ENCODE data around the gene ZNF777.
"Not testable (repeated sequence)": the region's sequence is repeated elsewhere in the genome, so short reads cannot be mapped to it uniquely, and the experiment has no call there.

Gene ZNF777

GRCh38 chr7:149494738-149495368 is 34.0 kb upstream of the ZNF777 start:
- DNase-seq (ENCODE audit: low spot score): no peak
- Histone ChIP-seq H4K8ac (ENCODE audit: low read depth, low read length) (no peak overlapping the region), H3K4me1 (ENCODE audit: control insufficient read depth in 2 of 2, insufficient read depth in 1 of 2, low read depth in 1 of 2, low read length in 2 of 2) (peaks cover 4 to 6% of the 10 kb centered on the region in 2 donors), H3K4me2 (ENCODE audit: insufficient read depth, low read length, poor library complexity, severe bottlenecking) (no peak overlapping the region), H3K9ac (ENCODE audit: low read depth, low read length, poor library complexity) (no peak overlapping the region), H2BK12ac (ENCODE audit: low read length) (no peak overlapping the region), H3K9me3 (replicated peaks in 1 of 2; ENCODE audit: control insufficient read depth in 2 of 2, insufficient read depth in 1 of 2, low read depth in 1 of 2, low read length in 2 of 2) (no peaks in the 10 kb centered on the region), H3K4me3 (ENCODE audit: low read length in 2 of 2) (no peak overlapping the region), H3K36me3 (replicated peaks in 1 of 2; ENCODE audit: control insufficient read depth in 2 of 2, insufficient read depth in 2 of 2, low read length in 2 of 2) (peaks cover 32 to 58% of the 10 kb centered on the region in 2 donors), H3K27me3 (ENCODE audit: control insufficient read depth in 3 of 3, insufficient read depth in 3 of 3, low read depth in 1 of 3, low read length in 3 of 3) (peaks cover 0 to 19% (median 4%) of the 10 kb centered on the region in 3 experiments), H3K14ac (ENCODE audit: low read length) (no peak overlapping the region), H3K27ac (replicated peaks; ENCODE audit: low read length) (no peak overlapping the region), H3K18ac (ENCODE audit: low read length) (no peak overlapping the region), H2BK120ac (ENCODE audit: low read depth, low read length) (no peak overlapping the region), H3K79me1 (ENCODE audit: low read depth, low read length) (peaks cover 10% of the 10 kb centered on the region), H2BK5ac (ENCODE audit: low read length) (no peak overlapping the region), H2AK5ac (ENCODE audit: low read depth, low read length) (no peak overlapping the region), H3K23ac (ENCODE audit: low read depth, low read length, poor library complexity) (no peak overlapping the region), H3K4ac (ENCODE audit: low read length) (no peak overlapping the region), H4K91ac (ENCODE audit: low read depth, low read length, poor library complexity) (no peak overlapping the region), H2AFZ (ENCODE audit: low read length) (no peak overlapping the region), H2BK15ac (ENCODE audit: low read length) (no peak overlapping the region)
- no CpG with 5 or more reads among the region's 6 CpGs for WGBS, 2 donors (ENCODE audit: extremely low coverage in 2 of 2, insufficient read length in 2 of 2, insufficient replicate concordance in 1 of 2)

- H2BK15ac ChIP-seq (ENCODE audit: low read length); H3K9ac ChIP-seq (ENCODE audit: low read depth, low read length, poor library complexity); DNase-seq (ENCODE audit: low spot score); H3K18ac ChIP-seq (ENCODE audit: low read length); H3K9me3 ChIP-seq (replicated peaks in 1 of 2; ENCODE audit: control insufficient read depth in 2 of 2, insufficient read depth in 1 of 2, low read depth in 1 of 2, low read length in 2 of 2); H3K23ac ChIP-seq (ENCODE audit: low read depth, low read length, poor library complexity); H3K4me2 ChIP-seq (ENCODE audit: insufficient read depth, low read length, poor library complexity, severe bottlenecking); H3K4ac ChIP-seq (ENCODE audit: low read length); H2BK120ac ChIP-seq (ENCODE audit: low read depth, low read length); H2BK12ac ChIP-seq (ENCODE audit: low read length); H3K4me3 ChIP-seq (ENCODE audit: low read length in 2 of 2); H3K4me1 ChIP-seq (ENCODE audit: control insufficient read depth in 2 of 2, insufficient read depth in 1 of 2, low read depth in 1 of 2, low read length in 2 of 2); H2AK5ac ChIP-seq (ENCODE audit: low read depth, low read length); H3K79me1 ChIP-seq (ENCODE audit: low read depth, low read length); H2BK5ac ChIP-seq (ENCODE audit: low read length); H3K27ac ChIP-seq (replicated peaks; ENCODE audit: low read length); H4K91ac ChIP-seq (ENCODE audit: low read depth, low read length, poor library complexity); H4K8ac ChIP-seq (ENCODE audit: low read depth, low read length); H2AFZ ChIP-seq (ENCODE audit: low read length); H3K14ac ChIP-seq (ENCODE audit: low read length): not testable (repeated sequence)
- WGBS, 2 donors (ENCODE audit: extremely low coverage in 2 of 2, insufficient read length in 2 of 2, insufficient replicate concordance in 1 of 2): no CpG with 5 or more reads among the region's 20 CpGs
- H3K36me3 ChIP-seq (replicated peaks in 1 of 2; ENCODE audit: control insufficient read depth in 2 of 2, insufficient read depth in 2 of 2, low read length in 2 of 2): peaks cover 36 to 67% of the 10 kb centered on the region in 2 donors
- peaks cover 0 to 11% (median 0%) of the 10 kb centered on the region in 3 experiments for H3K27me3 ChIP-seq (ENCODE audit: control insufficient read depth in 3 of 3, insufficient read depth in 3 of 3, low read depth in 1 of 3, low read length in 3 of 3)
These were observed 33.1 kb upstream of the ZNF777 start for GRCh38 chr7:149493975-149494374.

GRCh38 chr7:149493366-149493765 is 32.5 kb upstream of the ZNF777 start:
- Histone ChIP-seq H2BK15ac (ENCODE audit: low read length) (no peak overlapping the region), H3K14ac (ENCODE audit: low read length) (no peak overlapping the region), H3K23ac (ENCODE audit: low read depth, low read length, poor library complexity) (no peak overlapping the region), H3K27me3 (ENCODE audit: control insufficient read depth in 3 of 3, insufficient read depth in 3 of 3, low read depth in 1 of 3, low read length in 3 of 3) (peaks cover 0 to 4% (median 0%) of the 10 kb centered on the region in 3 experiments), H3K4me3 (ENCODE audit: low read length in 2 of 2) (no peak overlapping the region), H2BK120ac (ENCODE audit: low read depth, low read length) (no peak overlapping the region), H2AFZ (ENCODE audit: low read length) (no peak overlapping the region), H3K79me1 (ENCODE audit: low read depth, low read length) (peaks cover 10% of the 10 kb centered on the region), H4K91ac (ENCODE audit: low read depth, low read length, poor library complexity) (no peak overlapping the region), H3K9me3 (replicated peaks in 1 of 2; ENCODE audit: control insufficient read depth in 2 of 2, insufficient read depth in 1 of 2, low read depth in 1 of 2, low read length in 2 of 2) (no peaks in the 10 kb centered on the region), H3K9ac (ENCODE audit: low read depth, low read length, poor library complexity) (no peak overlapping the region), H2BK12ac (ENCODE audit: low read length) (no peak overlapping the region), H3K4me2 (ENCODE audit: insufficient read depth, low read length, poor library complexity, severe bottlenecking) (no peak overlapping the region), H3K18ac (ENCODE audit: low read length) (no peak overlapping the region), H3K36me3 (replicated peaks in 1 of 2; ENCODE audit: control insufficient read depth in 2 of 2, insufficient read depth in 2 of 2, low read length in 2 of 2) (peaks cover 38 to 73% of the 10 kb centered on the region in 2 donors), H2AK5ac (ENCODE audit: low read depth, low read length) (no peak overlapping the region), H3K27ac (replicated peaks; ENCODE audit: low read length) (no peak overlapping the region), H3K4ac (ENCODE audit: low read length) (no peak overlapping the region), H4K8ac (ENCODE audit: low read depth, low read length) (no peak overlapping the region), H3K4me1 (ENCODE audit: control insufficient read depth in 2 of 2, insufficient read depth in 1 of 2, low read depth in 1 of 2, low read length in 2 of 2) (peaks cover 4 to 6% of the 10 kb centered on the region in 2 donors), H2BK5ac (ENCODE audit: low read length) (no peak overlapping the region)
- no peak for DNase-seq (ENCODE audit: low spot score)
- no CpG with 5 or more reads among the region's 9 CpGs for WGBS, 2 donors (ENCODE audit: extremely low coverage in 2 of 2, insufficient read length in 2 of 2, insufficient replicate concordance in 1 of 2)

- no peak overlapping the region for H3K18ac ChIP-seq (ENCODE audit: low read length)
- H3K27me3 ChIP-seq (ENCODE audit: control insufficient read depth in 3 of 3, insufficient read depth in 3 of 3, low read depth in 1 of 3, low read length in 3 of 3): no peaks in the 10 kb centered on the region
- no peak overlapping the region for H3K23ac ChIP-seq (ENCODE audit: low read depth, low read length, poor library complexity)
- H4K91ac ChIP-seq (ENCODE audit: low read depth, low read length, poor library complexity): no peak overlapping the region
- H3K9me3 ChIP-seq (replicated peaks in 1 of 2; ENCODE audit: control insufficient read depth in 2 of 2, insufficient read depth in 1 of 2, low read depth in 1 of 2, low read length in 2 of 2): no peaks in the 10 kb centered on the region
- H3K4me1 ChIP-seq (ENCODE audit: control insufficient read depth in 2 of 2, insufficient read depth in 1 of 2, low read depth in 1 of 2, low read length in 2 of 2): peaks cover 0 to 1% of the 10 kb centered on the region in 2 donors
- H3K27ac ChIP-seq (replicated peaks; ENCODE audit: low read length): no peak overlapping the region
- no peak overlapping the region for H3K14ac ChIP-seq (ENCODE audit: low read length)
- H3K4me3 ChIP-seq (ENCODE audit: low read length in 2 of 2): peak overlapping the region in 1 of 2 donors; percentile 55
- no peak overlapping the region for H2BK5ac ChIP-seq (ENCODE audit: low read length)
- H3K36me3 ChIP-seq (replicated peaks in 1 of 2; ENCODE audit: control insufficient read depth in 2 of 2, insufficient read depth in 2 of 2, low read length in 2 of 2): peaks cover 46 to 95% of the 10 kb centered on the region in 2 donors
- no peak overlapping the region for H2BK120ac ChIP-seq (ENCODE audit: low read depth, low read length)
- no CpG with 5 or more reads among the region's 15 CpGs for WGBS, 2 donors (ENCODE audit: extremely low coverage in 2 of 2, insufficient read length in 2 of 2, insufficient replicate concordance in 1 of 2)
- H3K4me2 ChIP-seq (ENCODE audit: insufficient read depth, low read length, poor library complexity, severe bottlenecking): no peak overlapping the region
- H3K79me1 ChIP-seq (ENCODE audit: low read depth, low read length): peaks cover 1% of the 10 kb centered on the region
- no peak overlapping the region for H4K8ac ChIP-seq (ENCODE audit: low read depth, low read length)
- no peak overlapping the region for H2BK12ac ChIP-seq (ENCODE audit: low read length)
- no peak for DNase-seq (ENCODE audit: low spot score)
- H2AK5ac ChIP-seq (ENCODE audit: low read depth, low read length): no peak overlapping the region
- no peak overlapping the region for H2BK15ac ChIP-seq (ENCODE audit: low read length)
- H2AFZ ChIP-seq (ENCODE audit: low read length): no peak overlapping the region
- H3K9ac ChIP-seq (ENCODE audit: low read depth, low read length, poor library complexity): no peak overlapping the region
- H3K4ac ChIP-seq (ENCODE audit: low read length): no peak overlapping the region
These were observed 29.4 kb upstream of the ZNF777 start for GRCh38 chr7:149490083-149490760.
